ENCODE data around the gene TXLNA. TPM values are rescaled to one million over a fixed set of nuclear protein-coding genes. Genes with fewer than 3 reads are reported as not detected.

TXLNA gene
- total and polyA plus RNA-seq, 2 experiments from 2014 or later = 33.3 to 40.9 TPM

GRCh38 chr1:32208469-32208868 lies 29.0 kb downstream of the TXLNA start:
- no peak overlapping the region for H3K4me3 ChIP-seq
- no peak for TF ChIP-seq CTCF (IDR thresholded peaks at IDR 0.05; ENCODE audit: low read depth, low read length)
- DNase-seq (ENCODE audit: low read depth in 1 of 2, low spot score in 1 of 2) = no peak
- no peak overlapping the region for H3K27ac ChIP-seq
- no peaks in the 10 kb centered on the region for H3K9me3 ChIP-seq (ENCODE audit: low read depth)
- H3K4me1 ChIP-seq (ENCODE audit: low read depth) = no peaks in the 10 kb centered on the region
- no peaks in the 10 kb centered on the region for H3K27me3 ChIP-seq
- no peaks in the 10 kb centered on the region for H3K36me3 ChIP-seq

- Histone ChIP-seq H3K36me3 (peaks cover 1% of the 10 kb centered on the region), H3K9me3 (ENCODE audit: low read depth) (no peaks in the 10 kb centered on the region), H3K27me3 (no peaks in the 10 kb centered on the region), H3K27ac (no peak within 1 kb of the TSS), H3K4me3 (no peak within 1 kb of the TSS), H3K4me1 (ENCODE audit: low read depth) (no peaks in the 10 kb centered on the region)
- DNase-seq (ENCODE audit: low read depth in 1 of 2, low spot score in 1 of 2) = peak in 1 of 2 donors; percentile 51
- TF ChIP-seq CTCF (IDR thresholded peaks at IDR 0.05; ENCODE audit: low read depth, low read length) = no peak
Measured at GRCh38 chr1:32208891-32209328, 29.4 kb downstream of the TXLNA start, which contains the start of gene DCDC2B. DCDC2B (plus strand) TSS chr1:32209089; CDS start chr1:32209094, 5 bp downstream.

GRCh38 chr1:32215629-32216480 lies 36.4 kb downstream of the TXLNA start:
- DNase-seq (ENCODE audit: low read depth in 1 of 2, low spot score in 1 of 2) = peak; percentile 76 to 80
- peak; percentile 85 for TF ChIP-seq CTCF (IDR thresholded peaks at IDR 0.05; ENCODE audit: low read depth, low read length)
- Histone ChIP-seq H3K36me3 (peaks cover 11% of the 10 kb centered on the region), H3K9me3 (ENCODE audit: low read depth) (no peaks in the 10 kb centered on the region), H3K27ac (no peak overlapping the region), H3K4me1 (ENCODE audit: low read depth) (no peaks in the 10 kb centered on the region), H3K27me3 (no peaks in the 10 kb centered on the region), H3K4me3 (no peak overlapping the region)

- Histone ChIP-seq H3K9me3 (ENCODE audit: low read depth) (no peaks in the 10 kb centered on the region), H3K27ac (no peak overlapping the region), H3K27me3 (no peaks in the 10 kb centered on the region), H3K4me3 (no peak overlapping the region), H3K4me1 (ENCODE audit: low read depth) (peaks cover 6% of the 10 kb centered on the region), H3K36me3 (peaks cover 11% of the 10 kb centered on the region)
- no peak for DNase-seq (ENCODE audit: low read depth in 1 of 2, low spot score in 1 of 2)
- TF ChIP-seq CTCF (IDR thresholded peaks at IDR 0.05; ENCODE audit: low read depth, low read length) = no peak
Measured at GRCh38 chr1:32216566-32216965, 37.1 kb downstream of the TXLNA start.

- TF ChIP-seq CTCF (IDR thresholded peaks at IDR 0.05; ENCODE audit: low read depth, low read length) = no peak
- Histone ChIP-seq H3K4me3 (no peak overlapping the region), H3K27me3 (no peaks in the 10 kb centered on the region), H3K4me1 (ENCODE audit: low read depth) (peaks cover 10% of the 10 kb centered on the region), H3K27ac (no peak overlapping the region), H3K9me3 (ENCODE audit: low read depth) (no peaks in the 10 kb centered on the region), H3K36me3 (peaks cover 9% of the 10 kb centered on the region)
- DNase-seq (ENCODE audit: low read depth in 1 of 2, low spot score in 1 of 2) = no peak
Measured at GRCh38 chr1:32219022-32219421, 39.5 kb downstream of the TXLNA start.
